ENCODE results near the gene ZNF862.

The ZNF862 gene

GRCh38 chr7:149845257-149845980 lies 7.2 kb downstream of the ZNF862 start:
- DNase-seq (ENCODE audit: low read depth in 2 of 2) = no peak

GRCh38 chr7:149846021-149846420 lies 7.8 kb downstream of the ZNF862 start:
- no peak for DNase-seq (ENCODE audit: low read depth in 2 of 2)

- DNase-seq (ENCODE audit: low read depth in 2 of 2) = no peak
Observed at GRCh38 chr7:149846436-149847046, 8.4 kb downstream of the ZNF862 start.

GRCh38 chr7:149849174-149849573 lies 11.0 kb downstream of the ZNF862 start:
- DNase-seq (ENCODE audit: low read depth in 2 of 2) = no peak

GRCh38 chr7:149850007-149850594 lies 11.9 kb downstream of the ZNF862 start:
- DNase-seq (ENCODE audit: low read depth in 2 of 2) = no peak

GRCh38 chr7:149850716-149851115 lies 12.5 kb downstream of the ZNF862 start:
- DNase-seq (ENCODE audit: low read depth in 2 of 2) = no peak

- no peak for DNase-seq (ENCODE audit: low read depth in 2 of 2)
Observed at GRCh38 chr7:149851449-149851848, 13.3 kb downstream of the ZNF862 start.

- DNase-seq (ENCODE audit: low read depth in 2 of 2) = no peak
Observed at GRCh38 chr7:149853157-149853556, 15.0 kb downstream of the ZNF862 start.

- DNase-seq (ENCODE audit: low read depth in 2 of 2) = no peak
Observed at GRCh38 chr7:149854611-149855360, 16.6 kb downstream of the ZNF862 start.

- DNase-seq (ENCODE audit: low read depth in 2 of 2) = no peak
Observed at GRCh38 chr7:149855361-149856305, 17.5 kb downstream of the ZNF862 start.

GRCh38 chr7:149856583-149856982 lies 18.4 kb downstream of the ZNF862 start:
- DNase-seq (ENCODE audit: low read depth in 2 of 2) = no peak

- no peak for DNase-seq (ENCODE audit: low read depth in 2 of 2)
Observed at GRCh38 chr7:149859369-149859768, 21.2 kb downstream of the ZNF862 start.

GRCh38 chr7:149859876-149860275 lies 21.7 kb downstream of the ZNF862 start:
- DNase-seq (ENCODE audit: low read depth in 2 of 2) = no peak

- no peak for DNase-seq (ENCODE audit: low read depth in 2 of 2)
Observed at GRCh38 chr7:149860821-149861727, 22.9 kb downstream of the ZNF862 start.

GRCh38 chr7:149861728-149862045 lies 23.5 kb downstream of the ZNF862 start:
- DNase-seq (ENCODE audit: low read depth in 2 of 2) = no peak

GRCh38 chr7:149862156-149862555 lies 24.0 kb downstream of the ZNF862 start:
- DNase-seq (ENCODE audit: low read depth in 2 of 2) = no peak

GRCh38 chr7:149863500-149863899 lies 25.3 kb downstream of the ZNF862 start:
- DNase-seq (ENCODE audit: low read depth in 2 of 2) = no peak

GRCh38 chr7:149864023-149864422 lies 25.8 kb downstream of the ZNF862 start:
- no peak for DNase-seq (ENCODE audit: low read depth in 2 of 2)

GRCh38 chr7:149864751-149865150 lies 26.6 kb downstream of the ZNF862 start:
- DNase-seq (ENCODE audit: low read depth in 2 of 2) = no peak

- no peak for DNase-seq (ENCODE audit: low read depth in 2 of 2)
Observed at GRCh38 chr7:149865437-149865836, 27.3 kb downstream of the ZNF862 start.
